ENCODE data around the gene MYH15.

- no peak for TF ChIP-seq POLR2A (IDR thresholded peaks at IDR 0.05)
- no peak for TF ChIP-seq CTCF (IDR thresholded peaks at IDR 0.05)
- no peak for TF ChIP-seq EP300 (IDR thresholded peaks at IDR 0.05)
These were observed 14.1 kb upstream of the MYH15 start for GRCh38 chr3:108524537-108524936.
